ENCODE results near the gene TEKT3. TPM values are rescaled to one million over a fixed set of nuclear protein-coding genes. Genes with fewer than 3 reads are reported as not detected.
A peak's percentile ranks its signal among the peaks of the same experiment; 100 is the strongest.

TEKT3 gene
- total RNA-seq, 4 donors from 2014 or later: 0.41 to 0.48 TPM; not detected in 2

- in situ Hi-C loops (cut with MboI; ENCODE audit: low pct_ligation_motif_present in 1 of 4, low pct_unique_long_range_greater_than_20kb in 1 of 4, low sequenced_read_pairs in 3 of 4): loop anchor here in 1 of 4 donors (10.0 kb wide), 1 partner anchor 57 kb away; no protein-coding TSS in a partner anchor
- WGBS, 2 donors (ENCODE audit: low coverage in 1 of 2): 66 to 74% methylated on average over 3 of the region's 3 CpGs
- H3K4me1 ChIP-seq: peaks cover 0 to 15% (median 6%) of the 10 kb centered on the region in 4 donors
- TF ChIP-seq CTCF (IDR thresholded peaks at IDR 0.05) (no peak), POLR2AphosphoS5 (IDR thresholded peaks at IDR 0.05) (no peak), POLR2A (IDR thresholded peaks at IDR 0.05) (no peak)
- no peaks in the 10 kb centered on the region for H3K9me3 ChIP-seq
- DNase-seq: no peak
- H3K4me3 ChIP-seq: peak overlapping the region in 3 of 4 donors; percentile 22 to 54 (median 46)
- peaks cover 16% of the 10 kb centered on the region for H3K27me3 ChIP-seq
- H3K36me3 ChIP-seq: no peaks in the 10 kb centered on the region
- no peak overlapping the region for H3K27ac ChIP-seq
- intact Hi-C loops (cut with DNase I; ENCODE audit: low total_unique reads): no loop called here
Observed at GRCh38 chr17:15341966-15342365, 569 bp upstream of the TEKT3 start.

GRCh38 chr17:15340966-15341365, 431 bp downstream of the TEKT3 start:
- Histone ChIP-seq H3K9me3 (no peaks in the 10 kb centered on the region), H3K27me3 (peaks cover 16% of the 10 kb centered on the region), H3K27ac (peak overlapping the region in 3 of 4 donors; percentile 4 to 40 (median 27)), H3K4me3 (peak overlapping the region; percentile 19 to 54 (median 34)), H3K36me3 (no peaks in the 10 kb centered on the region), H3K4me1 (peaks cover 0 to 15% (median 6%) of the 10 kb centered on the region in 4 donors)
- WGBS, 2 donors (ENCODE audit: low coverage in 1 of 2): 7 to 12% methylated on average over 10 to 19 of the region's 19 CpGs
- no peak for TF ChIP-seq POLR2A (IDR thresholded peaks at IDR 0.05)
- TF ChIP-seq CTCF (IDR thresholded peaks at IDR 0.05): no peak
- no peak for TF ChIP-seq POLR2AphosphoS5 (IDR thresholded peaks at IDR 0.05)
- no peak for TF ChIP-seq EP300 (IDR thresholded peaks at IDR 0.05; ENCODE audit: low read depth)
- in situ Hi-C loops (cut with MboI; ENCODE audit: low pct_ligation_motif_present in 1 of 4, low pct_unique_long_range_greater_than_20kb in 1 of 4, low sequenced_read_pairs in 3 of 4) (loop anchor here in 1 of 4 donors (10.0 kb wide), 1 partner anchor 56 kb away; no protein-coding TSS in a partner anchor), intact Hi-C loops (cut with DNase I; ENCODE audit: low total_unique reads) (no loop called here)
- no peak for DNase-seq

- no peak for TF ChIP-seq EP300 (IDR thresholded peaks at IDR 0.05; ENCODE audit: low read depth)
- TF ChIP-seq POLR2AphosphoS5 (IDR thresholded peaks at IDR 0.05): no peak
- no peak for TF ChIP-seq POLR2A (IDR thresholded peaks at IDR 0.05)
- no peak for TF ChIP-seq CTCF (IDR thresholded peaks at IDR 0.05)
- DNase-seq: no peak
- Histone ChIP-seq H3K27me3 (peaks cover 4% of the 10 kb centered on the region), H3K9me3 (no peaks in the 10 kb centered on the region), H3K4me3 (no peak overlapping the region), H3K36me3 (no peaks in the 10 kb centered on the region), H3K4me1 (no peaks in the 10 kb centered on the region), H3K27ac (no peak overlapping the region)
- intact Hi-C loops (cut with DNase I; ENCODE audit: low total_unique reads): no loop called here
- 80 to 82% methylated on average over 1 of the region's 1 CpG for WGBS, 2 donors (ENCODE audit: low coverage in 1 of 2)
- in situ Hi-C loops (cut with MboI; ENCODE audit: low pct_ligation_motif_present in 1 of 4, low pct_unique_long_range_greater_than_20kb in 1 of 4, low sequenced_read_pairs in 3 of 4): no loop called here
Observed at GRCh38 chr17:15335446-15335845, 6.0 kb downstream of the TEKT3 start.

- in situ Hi-C loops (cut with MboI; ENCODE audit: low pct_ligation_motif_present in 1 of 4, low pct_unique_long_range_greater_than_20kb in 1 of 4, low sequenced_read_pairs in 3 of 4): no loop called here
- DNase-seq: no peak
- no peaks in the 10 kb centered on the region for H3K4me1 ChIP-seq
- intact Hi-C loops (cut with DNase I; ENCODE audit: low total_unique reads): no loop called here
- H3K27me3 ChIP-seq: no peaks in the 10 kb centered on the region
- no peak overlapping the region for H3K4me3 ChIP-seq
- TF ChIP-seq EP300 (IDR thresholded peaks at IDR 0.05; ENCODE audit: low read depth) (no peak), CTCF (IDR thresholded peaks at IDR 0.05) (no peak), POLR2A (IDR thresholded peaks at IDR 0.05) (no peak), POLR2AphosphoS5 (IDR thresholded peaks at IDR 0.05) (no peak)
- 92 to 97% methylated on average over 3 of the region's 3 CpGs for WGBS, 2 donors (ENCODE audit: low coverage in 1 of 2)
- H3K36me3 ChIP-seq: no peaks in the 10 kb centered on the region
- no peaks in the 10 kb centered on the region for H3K9me3 ChIP-seq
- H3K27ac ChIP-seq: no peak overlapping the region
Observed at GRCh38 chr17:15334266-15334665, 7.1 kb downstream of the TEKT3 start.
